HG02870 (cell line): ENCODE measurements around the gene PKNOX1.
"Not testable (repeated sequence)": the region's sequence is repeated elsewhere in the genome, so short reads cannot be mapped to it uniquely, and the experiment has no call there.

Source experiments
- ATAC-seq: cut with Tn5 transposase; IDR thresholded peaks from one replicate; pipeline ENCODE4 v1.9.1; 2021; ENCODE audit warnings: mild to moderate bottlenecking, moderate library complexity; ENCODE audit not compliant: unreplicated experiment

The PKNOX1 gene

GRCh38 chr21:43015906-43016540, 41.7 kb downstream of the PKNOX1 start:
- no peak for ATAC-seq

GRCh38 chr21:43016728-43017127, 42.4 kb downstream of the PKNOX1 start:
- no peak for ATAC-seq

- no peak for ATAC-seq
Observed at GRCh38 chr21:43018519-43018918, 44.2 kb downstream of the PKNOX1 start.

DNA sequence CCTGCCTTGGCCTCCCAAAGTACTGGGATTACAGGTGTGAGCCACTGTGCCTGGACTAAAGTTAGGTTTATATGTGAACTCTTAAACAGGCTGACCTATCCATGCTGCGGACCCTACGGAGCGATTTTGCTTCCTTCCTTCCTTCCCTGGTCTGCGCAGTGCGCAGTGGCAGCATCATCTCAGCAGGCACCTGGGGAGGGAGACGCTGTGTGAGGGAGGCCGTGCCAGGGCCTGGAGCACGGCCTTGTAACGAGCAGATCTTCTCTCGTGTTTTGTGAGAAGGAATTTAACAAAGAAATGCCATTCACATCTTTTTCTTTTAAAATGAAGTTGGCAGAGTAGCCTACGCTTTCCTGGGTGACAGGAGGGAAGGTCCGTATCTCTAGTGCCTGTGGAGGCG, 45.8 kb downstream of the PKNOX1 start:
- ATAC-seq: no peak

DNA sequence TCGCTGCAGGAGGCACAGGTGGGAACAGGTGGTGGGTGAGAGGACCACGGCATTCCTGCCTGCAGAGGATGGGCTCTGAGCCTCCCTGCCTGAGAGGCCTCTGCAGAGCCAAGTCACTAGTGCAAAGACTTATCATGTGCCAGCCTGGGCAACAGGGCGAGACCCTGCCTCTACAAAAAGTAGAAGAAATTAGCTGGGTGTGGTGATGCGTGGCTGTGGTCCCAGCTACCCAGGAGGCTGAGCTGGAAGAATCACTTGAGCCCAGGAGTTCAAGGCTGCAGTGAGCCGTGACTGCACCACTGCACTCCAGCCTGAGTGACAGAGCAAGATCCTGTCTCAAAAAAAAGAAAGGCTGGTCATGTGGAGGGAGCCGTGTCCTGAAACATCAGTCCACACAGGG, 46.4 kb downstream of the PKNOX1 start:
- ATAC-seq: no peak

- ATAC-seq: no peak
Observed at GRCh38 chr21:43021191-43021590, 46.8 kb downstream of the PKNOX1 start.

DNA sequence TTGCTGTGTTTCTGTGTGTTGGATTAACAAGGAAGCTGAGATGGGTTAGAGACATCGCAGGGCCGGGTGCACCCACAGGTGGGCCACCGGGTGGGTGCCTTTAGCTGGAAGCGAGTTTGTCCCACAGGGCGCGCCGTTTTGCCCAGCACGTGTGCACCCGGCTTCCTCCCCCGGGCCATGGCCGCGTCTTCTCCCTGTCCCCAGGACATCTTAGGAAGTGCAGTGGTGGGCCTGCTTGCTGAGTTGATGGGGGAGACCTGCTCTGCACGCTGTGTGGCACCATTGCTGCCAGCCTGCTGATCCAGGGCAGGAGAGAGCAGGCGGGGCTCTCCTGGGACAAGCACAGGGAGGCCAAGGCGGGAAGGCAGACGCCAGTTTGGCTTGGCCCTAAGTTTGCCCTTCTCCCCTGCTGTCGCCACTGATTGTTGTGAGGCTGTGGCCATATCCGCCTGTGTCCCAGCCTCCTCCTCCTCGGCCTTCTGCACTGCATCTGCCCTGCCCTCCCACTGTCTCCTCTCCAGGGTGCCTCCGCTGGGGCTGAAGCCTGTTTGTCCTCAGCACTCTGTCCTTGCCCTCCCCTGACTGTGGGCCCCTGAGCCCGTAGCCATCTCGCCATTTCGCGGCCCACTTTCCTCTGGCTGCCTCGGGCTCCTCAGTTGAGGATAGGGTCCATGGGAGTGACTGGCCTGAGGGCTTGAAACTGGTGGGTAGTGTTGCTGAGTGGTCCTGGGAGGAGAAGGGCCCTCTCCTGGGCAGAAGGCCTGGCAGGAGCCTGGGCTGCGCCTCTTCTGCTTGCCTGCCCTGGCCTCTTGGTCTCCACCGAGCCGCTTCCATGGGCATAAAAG, 47.6 kb downstream of the PKNOX1 start:
- ATAC-seq: no peak

GRCh38 chr21:43023175-43023574, 48.8 kb downstream of the PKNOX1 start:
- ATAC-seq: no peak

- ATAC-seq: no peak
Observed at GRCh38 chr21:43024439-43025136, 50.2 kb downstream of the PKNOX1 start.

GRCh38 chr21:43025636-43026180, 51.3 kb downstream of the PKNOX1 start:
- no peak for ATAC-seq

GRCh38 chr21:43027846-43028731, 53.7 kb downstream of the PKNOX1 start:
- no peak for ATAC-seq

DNA sequence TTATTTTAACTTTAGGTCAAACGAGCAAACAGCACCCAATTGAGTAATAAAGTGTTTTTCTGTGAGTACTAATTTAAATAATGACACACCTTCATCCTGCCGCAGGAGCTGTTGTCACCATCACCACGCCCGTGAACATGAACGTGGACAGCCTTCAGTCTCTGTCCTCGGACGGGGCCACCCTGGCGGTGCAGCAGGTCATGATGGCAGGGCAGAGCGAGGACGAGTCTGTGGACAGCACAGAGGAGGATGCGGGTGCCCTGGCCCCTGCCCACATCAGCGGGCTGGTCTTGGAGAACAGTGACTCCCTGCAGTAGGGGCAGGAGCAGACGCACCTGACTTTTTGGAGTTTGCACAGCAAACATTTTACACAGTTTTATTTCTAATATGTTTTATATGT, 55.4 kb downstream of the PKNOX1 start:
- no peak for ATAC-seq

DNA sequence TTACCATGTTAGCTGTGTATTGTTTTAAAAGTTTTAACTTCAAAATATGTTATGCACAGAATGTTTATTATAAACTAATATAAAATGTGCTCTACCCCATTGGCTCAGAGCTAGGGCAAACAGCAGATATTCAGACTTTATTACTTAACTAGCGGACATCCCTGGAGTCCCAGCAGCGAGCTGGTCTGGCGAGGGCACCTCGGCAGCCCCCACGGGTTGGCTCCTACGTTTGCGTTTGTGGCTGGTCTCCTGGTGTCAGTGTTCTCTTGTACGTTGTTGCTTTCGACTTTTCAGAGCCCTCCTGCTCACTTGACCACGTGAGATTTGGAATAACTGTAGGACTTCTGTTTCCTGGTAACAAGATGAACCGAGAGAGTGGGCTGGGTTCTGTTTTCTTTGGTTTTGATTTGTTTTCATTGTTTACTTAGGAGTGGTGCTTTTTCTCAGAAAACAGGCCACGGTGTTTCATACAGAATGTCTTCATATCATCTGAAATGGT, 56.8 kb downstream of the PKNOX1 start:
- no peak for ATAC-seq

GRCh38 chr21:43034101-43034500, 59.7 kb downstream of the PKNOX1 start:
- ATAC-seq: no peak

GRCh38 chr21:43034826-43035225, 60.5 kb downstream of the PKNOX1 start:
- ATAC-seq: no peak

DNA sequence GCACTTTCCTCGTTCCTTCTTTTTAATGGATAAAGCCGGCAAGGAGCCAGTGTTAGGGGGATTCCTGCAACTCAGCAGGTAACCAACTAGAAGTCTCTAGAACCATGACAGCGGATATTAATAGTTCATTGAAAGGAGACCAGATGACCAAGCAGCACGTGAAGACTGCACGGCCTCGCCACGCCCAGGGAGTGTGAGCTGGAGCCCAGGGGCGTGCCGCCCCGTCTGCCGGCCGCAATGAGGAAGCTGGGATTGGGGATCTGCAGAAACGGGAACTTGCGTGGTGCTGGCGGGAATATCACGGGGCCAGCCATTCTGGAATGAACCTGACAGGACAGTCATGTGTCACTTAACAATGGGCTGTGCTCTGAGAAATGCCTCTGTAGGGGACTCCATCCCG, 62.5 kb downstream of the PKNOX1 start:
- ATAC-seq: not testable (repeated sequence)

DNA sequence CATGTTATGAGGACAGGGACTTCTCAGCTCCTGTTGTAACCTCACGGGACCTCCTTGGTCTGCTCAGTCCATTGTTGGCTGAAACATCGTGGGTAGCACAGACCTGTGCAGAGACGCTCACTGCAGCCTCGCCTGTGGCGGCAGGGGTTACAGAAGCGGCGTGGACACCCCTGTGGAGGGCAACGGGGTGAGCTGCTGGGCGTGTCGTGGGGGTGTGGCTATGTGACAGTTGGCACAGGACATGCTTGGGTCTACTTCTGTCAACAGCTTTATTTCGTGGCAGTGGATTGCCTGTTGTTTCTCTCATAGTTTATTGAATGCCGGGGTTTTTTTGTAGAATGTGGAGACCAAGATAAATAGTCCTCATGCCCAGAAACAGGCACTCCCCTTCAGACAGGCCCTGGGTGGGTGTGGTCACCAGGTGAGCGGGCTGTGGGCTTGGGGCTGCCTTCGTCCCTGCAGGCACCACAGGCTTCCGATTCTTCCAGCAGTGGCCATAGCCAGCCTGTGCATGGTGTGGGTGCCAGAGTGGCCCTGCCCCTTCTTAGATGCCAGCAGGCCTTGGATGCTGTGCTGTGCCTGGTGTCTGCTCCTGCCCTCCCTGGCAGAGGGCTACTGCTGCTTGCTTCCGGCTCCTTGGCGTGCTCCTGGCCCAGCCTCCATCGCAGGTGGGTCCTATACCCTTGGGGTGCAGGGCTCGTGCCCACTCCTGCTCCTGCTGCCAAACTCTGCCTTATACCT, 63.7 kb downstream of the PKNOX1 start:
- ATAC-seq: not testable (repeated sequence)

- not testable (repeated sequence) for ATAC-seq
Observed at GRCh38 chr21:43038659-43039044, 64.3 kb downstream of the PKNOX1 start.

DNA sequence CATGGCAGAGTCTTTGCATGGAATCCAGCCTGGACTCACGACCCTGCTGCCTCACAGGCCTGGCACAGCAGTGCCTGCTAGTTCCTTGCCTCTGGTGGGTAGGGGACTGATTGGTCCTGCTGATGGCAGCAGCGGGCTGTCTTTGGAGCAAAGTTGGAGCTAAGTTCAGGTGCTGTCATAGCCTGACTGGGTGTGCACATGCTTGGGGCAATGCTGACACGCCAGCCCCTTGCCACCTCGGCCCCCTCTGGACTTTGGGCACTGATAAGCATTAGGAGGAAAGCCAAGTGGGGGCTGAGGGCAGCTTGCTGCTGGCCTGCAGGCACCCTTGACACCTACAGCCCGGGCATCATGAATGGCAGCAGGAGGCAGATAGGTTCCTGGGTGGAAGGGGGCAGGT, 67.8 kb downstream of the PKNOX1 start:
- ATAC-seq: not testable (repeated sequence)

- not testable (repeated sequence) for ATAC-seq
Observed at GRCh38 chr21:43043291-43043690, 68.9 kb downstream of the PKNOX1 start.
